SU-DHL-6 (cell line): Measurements from ENCODE around the gene CIZ1.

ENCODE experiments used
- H2AFZ ChIP-seq: fragments of 200-600 bp; sonication (generic); 2 replicates; pipeline ENCODE4 v1.6.1; 2014; ENCODE audit warnings: low read depth, mild to moderate bottlenecking, moderate library complexity, mixed read lengths, antibody characterized with exemption, low read length; ENCODE audit not compliant: severe bottlenecking
- H3F3A ChIP-seq: fragments of 200-600 bp; shearing (Covaris generic); 2 replicates; pipeline ENCODE4 v1.6.0; 2016; ENCODE audit warnings: antibody characterized with exemption, mild to moderate bottlenecking; ENCODE audit not compliant: insufficient read depth
- H3K27ac ChIP-seq: fragments of 200-600 bp; sonication (generic); 2 replicates; pipeline ENCODE4 v1.5.1; 2016; ENCODE audit warnings: low read depth, mild to moderate bottlenecking, low read length, moderate library complexity, mixed read lengths
- H3K27me3 ChIP-seq: fragments of 200-600 bp; sonication (generic), shearing (Covaris generic); 2 replicates; pipeline ENCODE4 v1.6.0; 2014; ENCODE audit warnings: mild to moderate bottlenecking, low read length
- H3K36me3 ChIP-seq: fragments of 200-600 bp; sonication (generic); 2 replicates; pipeline ENCODE4 v1.6.1; 2014; ENCODE audit warnings: mild to moderate bottlenecking, low read length, mixed read lengths
- H3K4me2 ChIP-seq: fragments of 300-600, 200-600 bp; shearing (Covaris generic), sonication (generic); 2 replicates; pipeline ENCODE4 v1.6.0; 2014; ENCODE audit warnings: low read length, low read depth, mild to moderate bottlenecking; ENCODE audit not compliant: poor library complexity, severe bottlenecking
- H3K4me3 ChIP-seq: fragments of 200-600 bp; sonication (generic); 2 replicates; pipeline ENCODE4 v1.5.1; 2014; ENCODE audit warnings: antibody characterized with exemption, low read length, mild to moderate bottlenecking, mixed read lengths; ENCODE audit not compliant: insufficient read depth, poor library complexity, severe bottlenecking
- H3K79me2 ChIP-seq: fragments of 200-600 bp; sonication (generic); 2 replicates; pipeline ENCODE4 v1.6.1; 2014; ENCODE audit warnings: mild to moderate bottlenecking, low read length, moderate library complexity; ENCODE audit not compliant: insufficient read depth
- H3K9ac ChIP-seq: fragments of 200-600 bp; sonication (generic); 2 replicates; pipeline ENCODE4 v1.7.0; 2014; ENCODE audit warnings: mild to moderate bottlenecking, low read length
- H3K9me2 ChIP-seq: fragments of 200-600 bp; sonication (generic); replicated peaks from 2 replicates; pipeline ENCODE4 v1.6.1; 2014; ENCODE audit warnings: low read length; ENCODE audit not compliant: insufficient read depth
- H3K9me3 ChIP-seq: fragments of 200-600 bp; sonication (generic); 2 replicates; pipeline ENCODE4 v1.6.1; 2014; ENCODE audit warnings: low read length, mixed read lengths; ENCODE audit not compliant: insufficient read depth
- H4K20me1 ChIP-seq: fragments of 200-600 bp; sonication (generic); 2 replicates; pipeline ENCODE4 v1.6.1; 2014; ENCODE audit warnings: low read depth, mild to moderate bottlenecking, antibody characterized with exemption, low read length, moderate library complexity, mixed read lengths
- EZH2phosphoT487 ChIP-seq: fragments of 200-600 bp; sonication (generic), shearing (Covaris generic); conservative IDR thresholded peaks from 2 replicates; pipeline ENCODE4 v1.6.1; 2018; ENCODE audit warnings: mild to moderate bottlenecking, antibody characterized with exemption, low read length, moderate library complexity, mixed read lengths
- TF ChIP-seq, protein P1 (sequence below): fragments of 200-600 bp; sonication (generic); IDR thresholded peaks from one replicate; pipeline ENCODE4 v1.5.1; 2017; ENCODE audit warnings: antibody characterized with exemption, mild to moderate bottlenecking, low read length, moderate library complexity; ENCODE audit not compliant: insufficient read depth, poor library complexity, severe bottlenecking

The CIZ1 gene

GRCh38 chr9:128144239-128145181 is 46.9 kb downstream of the CIZ1 start:
- Histone ChIP-seq H3K4me2 (no peak overlapping the region), H3K4me3 (no peak overlapping the region), H3K27ac (no peak overlapping the region), H4K20me1 (no peaks in the 10 kb centered on the region), H3K9ac (no peak overlapping the region), H3K9me3 (no peaks in the 10 kb centered on the region), H3K27me3 (no peaks in the 10 kb centered on the region), H3F3A (no peaks in the 10 kb centered on the region), H3K79me2 (no peaks in the 10 kb centered on the region), H2AFZ (no peak overlapping the region), H3K36me3 (no peaks in the 10 kb centered on the region), H3K9me2 (no peaks in the 10 kb centered on the region)
- TF ChIP-seq, protein P1, sequence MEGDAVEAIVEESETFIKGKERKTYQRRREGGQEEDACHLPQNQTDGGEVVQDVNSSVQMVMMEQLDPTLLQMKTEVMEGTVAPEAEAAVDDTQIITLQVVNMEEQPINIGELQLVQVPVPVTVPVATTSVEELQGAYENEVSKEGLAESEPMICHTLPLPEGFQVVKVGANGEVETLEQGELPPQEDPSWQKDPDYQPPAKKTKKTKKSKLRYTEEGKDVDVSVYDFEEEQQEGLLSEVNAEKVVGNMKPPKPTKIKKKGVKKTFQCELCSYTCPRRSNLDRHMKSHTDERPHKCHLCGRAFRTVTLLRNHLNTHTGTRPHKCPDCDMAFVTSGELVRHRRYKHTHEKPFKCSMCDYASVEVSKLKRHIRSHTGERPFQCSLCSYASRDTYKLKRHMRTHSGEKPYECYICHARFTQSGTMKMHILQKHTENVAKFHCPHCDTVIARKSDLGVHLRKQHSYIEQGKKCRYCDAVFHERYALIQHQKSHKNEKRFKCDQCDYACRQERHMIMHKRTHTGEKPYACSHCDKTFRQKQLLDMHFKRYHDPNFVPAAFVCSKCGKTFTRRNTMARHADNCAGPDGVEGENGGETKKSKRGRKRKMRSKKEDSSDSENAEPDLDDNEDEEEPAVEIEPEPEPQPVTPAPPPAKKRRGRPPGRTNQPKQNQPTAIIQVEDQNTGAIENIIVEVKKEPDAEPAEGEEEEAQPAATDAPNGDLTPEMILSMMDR = no peak
- no peak for TF ChIP-seq EZH2phosphoT487

GRCh38 chr9:128143525-128144238 is 47.7 kb downstream of the CIZ1 start:
- TF ChIP-seq, protein P1 = no peak
- no peak for TF ChIP-seq EZH2phosphoT487
- no peak overlapping the region for H2AFZ ChIP-seq
- no peaks in the 10 kb centered on the region for H3K27me3 ChIP-seq
- no peak overlapping the region for H3K27ac ChIP-seq
- H3K4me3 ChIP-seq = no peak overlapping the region
- H3K9me2 ChIP-seq = no peaks in the 10 kb centered on the region
- no peaks in the 10 kb centered on the region for H3K9me3 ChIP-seq
- no peak overlapping the region for H3K4me2 ChIP-seq
- no peak overlapping the region for H3K9ac ChIP-seq
- no peaks in the 10 kb centered on the region for H3K36me3 ChIP-seq
- H3K79me2 ChIP-seq = no peaks in the 10 kb centered on the region
- H4K20me1 ChIP-seq = no peaks in the 10 kb centered on the region
- no peaks in the 10 kb centered on the region for H3F3A ChIP-seq

- H3K9me2 ChIP-seq = no peaks in the 10 kb centered on the region
- H3K27me3 ChIP-seq = no peaks in the 10 kb centered on the region
- H3K4me2 ChIP-seq = no peak overlapping the region
- H3K4me3 ChIP-seq = no peak overlapping the region
- no peaks in the 10 kb centered on the region for H3K9me3 ChIP-seq
- no peak overlapping the region for H2AFZ ChIP-seq
- H3F3A ChIP-seq = no peaks in the 10 kb centered on the region
- no peak overlapping the region for H3K9ac ChIP-seq
- no peak for TF ChIP-seq EZH2phosphoT487
- TF ChIP-seq, protein P1 = no peak
- H3K36me3 ChIP-seq = no peaks in the 10 kb centered on the region
- no peaks in the 10 kb centered on the region for H3K79me2 ChIP-seq
- H4K20me1 ChIP-seq = no peaks in the 10 kb centered on the region
- no peak overlapping the region for H3K27ac ChIP-seq
Measured at GRCh38 chr9:128142596-128142995, 48.8 kb downstream of the CIZ1 start.
